ENCODE measurements around the gene LILRB3.
A peak's percentile ranks its signal among the peaks of the same experiment; 100 is the strongest.
"Not testable (repeated sequence)": the region's sequence is repeated elsewhere in the genome, so short reads cannot be mapped to it uniquely, and the experiment has no call there.

Gene LILRB3

GRCh38 chr19:54209811-54210494, 12.9 kb downstream of the LILRB3 start:
- DNase-seq (ENCODE audit: low read depth): peak; percentile 96

- peak; percentile 57 for DNase-seq (ENCODE audit: low read depth)
These were observed 13.6 kb downstream of the LILRB3 start for GRCh38 chr19:54209058-54209810.

- DNase-seq (ENCODE audit: low read depth): peak; percentile 64
These were observed 14.1 kb downstream of the LILRB3 start for GRCh38 chr19:54208784-54209057.

GRCh38 chr19:54207983-54208783, 14.6 kb downstream of the LILRB3 start:
- DNase-seq (ENCODE audit: low read depth): peak; percentile 64

GRCh38 chr19:54207676-54207982, 15.2 kb downstream of the LILRB3 start:
- DNase-seq (ENCODE audit: low read depth): no peak

GRCh38 chr19:54207193-54207592, 15.6 kb downstream of the LILRB3 start:
- DNase-seq (ENCODE audit: low read depth): not testable (repeated sequence)

GRCh38 chr19:54206831-54207177, 16.0 kb downstream of the LILRB3 start:
- DNase-seq (ENCODE audit: low read depth): no peak

- no peak for DNase-seq (ENCODE audit: low read depth)
These were observed 16.6 kb downstream of the LILRB3 start for GRCh38 chr19:54206030-54206830.

- DNase-seq (ENCODE audit: low read depth): no peak
These were observed 17.9 kb downstream of the LILRB3 start for GRCh38 chr19:54204767-54205468.

- DNase-seq (ENCODE audit: low read depth): no peak
These were observed 19.6 kb downstream of the LILRB3 start for GRCh38 chr19:54203151-54203611.

GRCh38 chr19:54201980-54202379, 20.8 kb downstream of the LILRB3 start:
- DNase-seq (ENCODE audit: low read depth): no peak

GRCh38 chr19:54201172-54201701, 21.6 kb downstream of the LILRB3 start:
- DNase-seq (ENCODE audit: low read depth): no peak

GRCh38 chr19:54199401-54199800, 23.4 kb downstream of the LILRB3 start:
- no peak for DNase-seq (ENCODE audit: low read depth)

GRCh38 chr19:54197121-54197520, 25.7 kb downstream of the LILRB3 start:
- DNase-seq (ENCODE audit: low read depth): no peak

GRCh38 chr19:54196536-54196935, 26.3 kb downstream of the LILRB3 start:
- DNase-seq (ENCODE audit: low read depth): no peak

GRCh38 chr19:54194463-54194862, 28.3 kb downstream of the LILRB3 start:
- DNase-seq (ENCODE audit: low read depth): not testable (repeated sequence)

GRCh38 chr19:54193011-54193410, 29.8 kb downstream of the LILRB3 start:
- no peak for DNase-seq (ENCODE audit: low read depth)

- DNase-seq (ENCODE audit: low read depth): peak; percentile 49
These were observed 30.9 kb downstream of the LILRB3 start for GRCh38 chr19:54191811-54192453.

- peak; percentile 78 for DNase-seq (ENCODE audit: low read depth)
These were observed 31.6 kb downstream of the LILRB3 start, which contains the start of gene TSEN34 for GRCh38 chr19:54191011-54191810. Gene TSEN34, plus strand, starts transcription at chr19:54191308. Its CDS starts 57 bp downstream, at chr19:54191365.

- DNase-seq (ENCODE audit: low read depth): peak; percentile 99
These were observed 32.2 kb downstream of the LILRB3 start for GRCh38 chr19:54190503-54191010.

Measured in ELR (cell line).